Central memory CD8-positive, alpha-beta T cell (primary cell): ENCODE results near the gene ATF6.

Experiments used
- ATAC-seq: fragments of 150-1000 bp; cut with Tn5 transposase; replicated peaks from 2 replicates; pipeline ENCODE4 v1.10.0; 2022; ENCODE audit warnings: mild to moderate bottlenecking, moderate FRiP score, moderate number of reproducible peaks; ENCODE audit not compliant: poor library complexity, severe bottlenecking; ENCODE audit errors: extremely low read depth
- DNase-seq, 2 donors: peaks; one replicate each; pipeline ENCODE4 v3.0.0; 2021; ENCODE audit warnings: low spot score in 2 of 2
- H3K27ac Mint-ChIP-seq: one replicate; pipeline ENCODE4 v1.8.0; 2022; ENCODE audit warnings: low read depth, mild to moderate bottlenecking, moderate library complexity, mixed read lengths
- H3K27me3 Mint-ChIP-seq: one replicate; pipeline ENCODE4 v1.8.0; 2022; ENCODE audit warnings: mixed read lengths
- H3K36me3 Mint-ChIP-seq: one replicate; pipeline ENCODE4 v1.8.0; 2022; ENCODE audit warnings: mild to moderate bottlenecking, moderate library complexity, mixed read lengths; ENCODE audit not compliant: insufficient read depth
- H3K4me1 Mint-ChIP-seq: one replicate; pipeline ENCODE4 v1.8.0; 2022; ENCODE audit warnings: mixed read lengths
- H3K4me3 Mint-ChIP-seq: one replicate; pipeline ENCODE4 v1.8.0; 2022; ENCODE audit warnings: mild to moderate bottlenecking, moderate library complexity, mixed read lengths
- H3K9me3 Mint-ChIP-seq: one replicate; pipeline ENCODE4 v1.8.0; 2022; ENCODE audit warnings: mixed read lengths

The ATF6 gene

DNA sequence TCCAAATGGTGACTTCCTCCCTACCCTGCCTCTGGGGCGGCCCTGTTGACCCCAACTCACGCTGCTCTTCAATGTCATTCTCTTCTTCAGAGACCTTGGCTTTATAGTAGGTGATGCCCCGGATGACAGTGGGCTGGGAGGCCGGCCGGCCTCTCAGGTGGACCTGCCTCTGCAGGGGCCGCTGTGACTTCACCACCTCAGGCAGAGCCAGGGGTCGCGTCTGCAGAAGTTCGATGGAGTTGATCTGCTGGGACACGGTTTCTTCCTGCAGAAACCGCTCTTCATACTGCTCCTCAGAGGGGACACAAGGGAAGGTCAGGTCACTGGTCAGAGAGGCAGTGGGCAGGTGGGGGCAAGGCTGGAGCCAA, 233.9 kb downstream of the ATF6 start:
- Mint-ChIP-seq H3K27ac (no peak overlapping the region), H3K4me1 (no peaks in the 10 kb centered on the region), H3K27me3 (peaks cover 20% of the 10 kb centered on the region), H3K4me3 (no peak overlapping the region), H3K36me3 (peaks cover under 1% of the 10 kb centered on the region), H3K9me3 (no peaks in the 10 kb centered on the region)
- DNase-seq (no peak), ATAC-seq (no peak)

DNA sequence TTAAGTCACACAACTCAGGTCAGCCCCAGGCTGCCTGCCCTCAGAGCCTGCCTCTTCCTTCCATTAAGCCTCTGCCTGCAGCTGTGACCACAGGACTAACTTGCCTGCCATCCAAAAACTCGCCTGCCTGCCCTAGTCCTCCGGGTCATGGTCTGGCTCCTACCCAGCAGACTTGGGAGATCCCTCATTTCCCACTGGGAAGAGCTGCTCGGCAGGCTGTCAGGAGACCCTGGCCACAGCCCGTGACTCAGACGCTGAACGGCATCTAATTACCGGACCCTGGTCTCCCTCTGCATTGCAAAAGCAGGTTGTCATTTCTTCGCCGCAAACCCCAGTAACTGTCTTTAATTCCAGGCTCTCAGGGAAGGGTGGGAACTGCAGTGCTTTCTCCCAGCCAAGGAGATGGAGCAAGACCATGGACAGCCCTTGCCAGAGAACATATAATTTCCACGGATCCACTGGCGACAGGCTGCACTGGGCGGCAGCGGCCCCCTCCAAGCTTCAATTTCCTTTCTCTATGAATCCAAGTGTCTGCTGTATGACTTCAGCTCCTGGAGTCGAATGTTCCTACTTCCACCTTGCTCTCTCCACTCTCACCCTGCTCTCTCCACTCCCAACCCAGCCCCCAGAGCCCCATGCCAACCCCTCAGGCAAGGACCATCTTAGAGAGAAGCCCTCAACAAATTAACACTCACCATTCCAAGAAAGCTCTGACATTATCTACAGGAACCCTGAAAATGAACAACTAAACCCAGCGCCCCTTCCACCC, 237.1 kb downstream of the ATF6 start:
- DNase-seq (no peak), ATAC-seq (no peak)
- H3K4me3 Mint-ChIP-seq: no peak overlapping the region

DNA sequence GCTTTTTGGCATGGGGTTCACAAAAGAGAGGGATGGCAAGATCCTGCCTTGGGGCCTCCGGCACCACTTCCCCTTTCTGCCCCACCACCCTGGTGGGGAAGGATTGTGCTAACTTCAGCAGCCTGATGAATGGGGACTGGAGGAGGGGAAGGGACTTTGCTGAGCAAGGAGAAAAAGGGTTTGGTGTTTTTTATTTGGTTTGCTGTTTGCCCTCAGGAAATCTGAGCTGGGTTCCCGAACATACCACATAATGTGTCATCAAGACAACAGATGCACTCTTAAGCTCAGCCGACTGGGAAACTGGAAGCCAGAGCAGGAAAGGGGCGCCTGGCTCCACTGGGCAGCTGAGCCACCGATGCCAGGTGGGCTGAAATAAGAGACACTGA, 237.7 kb downstream of the ATF6 start:
- Mint-ChIP-seq H3K27ac (no peak overlapping the region), H3K4me1 (no peaks in the 10 kb centered on the region), H3K9me3 (no peaks in the 10 kb centered on the region), H3K27me3 (peaks cover 45% of the 10 kb centered on the region), H3K36me3 (peaks cover 2% of the 10 kb centered on the region), H3K4me3 (no peak overlapping the region)
- DNase-seq: no peak
- ATAC-seq: no peak

More for the DNA sequence above, 237.1 kb downstream of the ATF6 start:
- Mint-ChIP-seq H3K9me3 (no peaks in the 10 kb centered on the region), H3K27me3 (peaks cover 41% of the 10 kb centered on the region), H3K4me1 (no peaks in the 10 kb centered on the region), H3K36me3 (peaks cover 2% of the 10 kb centered on the region), H3K27ac (no peak overlapping the region)

DNA sequence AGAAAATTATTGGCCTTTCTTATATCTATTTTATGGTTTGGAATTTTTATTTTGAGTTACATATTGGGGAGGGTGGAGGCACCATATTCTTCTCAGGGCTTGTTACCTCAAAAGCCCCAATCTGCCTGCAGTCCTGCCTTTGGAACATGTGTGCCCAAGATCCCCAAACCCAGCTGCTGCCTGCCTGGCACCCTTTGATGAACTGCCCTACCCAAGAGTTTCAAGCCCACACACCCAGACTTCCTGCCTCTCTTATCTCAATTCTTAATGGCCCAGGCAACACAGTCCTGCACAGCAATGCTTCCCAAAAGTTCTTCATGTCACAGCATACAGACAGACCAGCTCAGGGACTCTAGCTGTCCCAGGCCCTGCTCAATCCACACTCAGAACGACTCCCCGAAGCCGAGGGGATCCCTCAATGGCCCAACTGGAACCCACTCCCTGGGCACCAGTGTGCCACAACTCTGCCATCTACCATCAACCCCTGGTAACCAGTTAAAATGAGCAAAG, 238.4 kb downstream of the ATF6 start:
- H3K9me3 Mint-ChIP-seq: no peaks in the 10 kb centered on the region
- no peak for ATAC-seq
- H3K27ac Mint-ChIP-seq: no peak overlapping the region

DNA sequence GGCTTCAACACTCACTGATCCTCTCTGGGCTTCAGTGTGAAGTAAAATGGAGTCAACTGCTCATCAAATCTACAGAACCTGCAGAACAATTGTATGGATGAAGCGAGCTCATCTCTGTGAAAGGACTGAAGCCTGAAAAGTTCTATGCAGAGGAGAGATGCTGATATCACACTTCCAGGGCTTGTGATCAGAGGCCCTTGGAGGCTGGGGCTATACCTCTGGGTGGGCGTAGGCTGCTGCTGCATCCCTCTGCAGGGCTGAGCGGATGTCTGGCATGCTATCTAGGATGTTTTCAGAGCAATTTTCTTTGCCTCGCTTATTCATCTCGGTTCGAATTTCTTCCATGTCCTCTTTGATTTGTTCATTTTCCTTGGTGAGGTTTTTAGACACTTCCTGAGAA, 240.0 kb downstream of the ATF6 start:
- Mint-ChIP-seq H3K4me1 (no peaks in the 10 kb centered on the region), H3K27me3 (peaks cover 61% of the 10 kb centered on the region), H3K4me3 (no peak overlapping the region), H3K36me3 (peaks cover 2% of the 10 kb centered on the region), H3K27ac (no peak overlapping the region), H3K9me3 (no peaks in the 10 kb centered on the region)
- DNase-seq (no peak), ATAC-seq (no peak)

More for the DNA sequence above, 238.4 kb downstream of the ATF6 start:
- Mint-ChIP-seq H3K4me1 (no peaks in the 10 kb centered on the region), H3K36me3 (peaks cover 2% of the 10 kb centered on the region), H3K4me3 (no peak overlapping the region), H3K27me3 (peaks cover 50% of the 10 kb centered on the region)
- DNase-seq: no peak

DNA sequence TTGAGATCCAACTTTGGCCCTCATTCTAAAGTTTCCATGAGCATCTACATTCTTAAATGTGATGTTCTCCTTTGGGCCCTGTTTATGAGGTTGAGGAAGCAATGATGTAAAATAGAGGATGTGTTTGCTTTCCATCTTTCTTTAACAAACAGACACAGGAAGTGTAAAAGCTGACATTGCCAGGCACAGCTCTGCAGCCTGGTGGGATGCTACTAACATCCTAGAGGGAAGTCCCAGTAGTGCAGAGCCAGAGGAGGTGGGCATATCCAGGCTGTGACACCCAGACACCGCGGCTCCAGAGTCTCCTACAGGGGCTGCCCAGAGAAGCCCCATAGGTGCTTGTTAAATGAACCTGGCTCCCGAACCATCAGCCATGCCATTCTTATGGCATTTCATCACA, 241.3 kb downstream of the ATF6 start:
- H3K27ac Mint-ChIP-seq: no peak overlapping the region
- no peak for DNase-seq
- peaks cover 2% of the 10 kb centered on the region for H3K36me3 Mint-ChIP-seq
- no peak for ATAC-seq
- H3K4me3 Mint-ChIP-seq: no peak overlapping the region
- no peaks in the 10 kb centered on the region for H3K9me3 Mint-ChIP-seq
- no peaks in the 10 kb centered on the region for H3K4me1 Mint-ChIP-seq
- H3K27me3 Mint-ChIP-seq: peaks cover 63% of the 10 kb centered on the region

DNA sequence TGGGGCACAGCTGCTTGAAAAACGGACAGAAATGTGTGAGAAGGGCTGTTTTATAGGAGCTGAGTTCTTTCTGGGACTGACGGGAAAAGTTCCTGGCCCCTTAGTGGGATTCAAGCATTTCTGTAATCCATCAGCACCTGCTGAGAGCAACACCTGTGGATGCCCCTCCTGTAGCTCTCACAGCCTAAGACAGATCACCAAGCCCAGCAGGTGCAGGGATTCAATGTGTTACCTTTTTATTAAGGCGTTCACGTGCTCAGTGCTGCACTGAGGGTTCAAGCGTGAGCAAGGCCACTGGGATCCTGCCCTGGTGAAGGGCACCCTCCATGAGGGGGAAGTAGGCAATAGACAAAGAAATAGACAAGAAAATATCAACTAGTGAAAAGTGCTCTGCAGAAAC, 242.7 kb downstream of the ATF6 start:
- no peak overlapping the region for H3K4me3 Mint-ChIP-seq

DNA sequence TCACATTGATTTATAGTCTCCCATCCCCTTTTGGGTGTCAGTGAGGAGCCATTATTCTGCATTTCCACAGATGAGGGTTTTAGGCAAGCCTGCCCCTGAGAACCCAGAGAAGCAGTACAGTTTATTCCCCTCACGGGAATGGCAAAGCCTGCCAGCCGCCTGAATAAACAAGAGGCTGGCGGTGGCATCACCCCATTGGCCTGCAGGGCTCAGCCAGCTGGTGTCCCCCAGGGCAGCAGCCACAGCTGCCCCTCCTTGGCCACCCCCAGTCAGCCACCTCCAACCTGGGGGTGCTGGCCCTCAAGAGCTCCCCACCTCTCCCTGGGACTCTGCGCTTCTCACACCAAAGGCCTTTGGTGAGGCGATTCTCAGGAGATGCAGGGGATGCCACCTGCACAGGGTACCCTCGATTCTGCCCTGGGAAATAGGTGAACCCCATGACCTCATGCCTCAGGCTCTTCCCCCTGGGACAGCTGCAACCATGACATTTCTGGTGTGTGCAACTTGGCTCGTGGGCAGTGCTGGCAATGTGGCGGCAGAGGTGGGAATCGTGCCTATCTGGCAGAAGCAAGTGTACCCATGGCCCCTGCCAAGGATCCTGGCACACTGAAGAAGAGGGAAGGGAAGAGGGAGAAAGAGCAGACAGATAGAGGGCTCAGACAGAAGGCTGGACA, 243.5 kb downstream of the ATF6 start:
- no peaks in the 10 kb centered on the region for H3K4me1 Mint-ChIP-seq
- H3K27me3 Mint-ChIP-seq: peaks cover 47% of the 10 kb centered on the region
- no peaks in the 10 kb centered on the region for H3K9me3 Mint-ChIP-seq
- no peak for DNase-seq
- H3K4me3 Mint-ChIP-seq: no peak overlapping the region
- H3K27ac Mint-ChIP-seq: no peak overlapping the region
- ATAC-seq: no peak
- peaks cover 2% of the 10 kb centered on the region for H3K36me3 Mint-ChIP-seq

More for the DNA sequence above, 242.7 kb downstream of the ATF6 start:
- H3K27me3 Mint-ChIP-seq: peaks cover 55% of the 10 kb centered on the region
- H3K9me3 Mint-ChIP-seq: no peaks in the 10 kb centered on the region
- DNase-seq: no peak
- H3K36me3 Mint-ChIP-seq: peaks cover 2% of the 10 kb centered on the region
- H3K27ac Mint-ChIP-seq: no peak overlapping the region
- no peak for ATAC-seq
- H3K4me1 Mint-ChIP-seq: no peaks in the 10 kb centered on the region

DNA sequence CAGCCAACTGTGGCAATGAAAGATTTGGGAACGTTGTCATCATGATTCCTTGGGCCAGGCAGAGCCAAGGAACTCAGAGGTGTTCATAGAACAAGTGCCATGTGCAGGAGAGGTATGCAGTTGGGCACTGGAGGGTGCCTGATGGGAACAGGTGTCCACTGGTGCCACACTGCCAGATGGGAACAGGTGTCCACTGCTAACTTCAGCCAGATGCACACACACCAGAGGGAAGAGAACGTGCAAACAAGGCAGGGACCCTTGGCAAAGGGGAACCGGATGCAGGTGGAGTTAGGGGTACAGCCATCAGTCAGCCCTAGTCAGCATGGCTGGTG, 244.0 kb downstream of the ATF6 start:
- DNase-seq: no peak
- Mint-ChIP-seq H3K27me3 (peaks cover 42% of the 10 kb centered on the region), H3K4me3 (no peak overlapping the region), H3K4me1 (no peaks in the 10 kb centered on the region), H3K36me3 (no peaks in the 10 kb centered on the region), H3K27ac (no peak overlapping the region), H3K9me3 (no peaks in the 10 kb centered on the region)
- no peak for ATAC-seq

DNA sequence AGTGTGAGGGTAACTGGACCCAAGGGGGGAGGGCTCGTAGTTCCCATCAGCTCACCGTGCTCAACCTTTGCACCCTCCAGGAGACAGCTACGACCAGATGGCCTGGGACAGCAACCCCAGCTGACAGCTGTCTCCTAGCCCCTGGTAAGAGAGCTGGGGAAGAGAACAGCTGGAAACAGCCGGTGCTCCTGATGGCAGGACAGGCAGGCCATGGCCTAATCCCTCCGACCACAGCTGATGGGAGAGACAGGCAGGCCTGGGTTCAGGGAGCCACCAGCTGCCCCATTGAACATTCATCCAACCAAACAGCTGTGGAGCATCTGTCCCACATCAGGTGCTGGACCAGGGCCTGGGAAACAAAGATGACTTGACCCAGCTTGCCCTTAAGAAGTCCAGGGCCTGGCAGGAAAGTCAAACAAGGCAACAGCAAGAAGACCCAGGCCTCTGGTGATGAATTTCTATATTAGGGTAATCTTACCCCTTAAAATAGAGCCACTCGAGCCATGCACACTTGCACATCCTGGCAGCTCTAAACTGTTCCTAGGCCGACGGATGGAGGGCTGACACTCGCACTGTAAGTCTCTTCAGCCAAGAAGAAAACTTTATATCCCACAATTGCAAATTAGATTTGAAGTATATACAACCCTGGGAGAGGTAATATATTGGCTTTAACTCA, 245.4 kb downstream of the ATF6 start:
- no peak for ATAC-seq
- H3K9me3 Mint-ChIP-seq: no peaks in the 10 kb centered on the region
- no peaks in the 10 kb centered on the region for H3K4me1 Mint-ChIP-seq
- H3K27ac Mint-ChIP-seq: no peak overlapping the region
- peaks cover 48% of the 10 kb centered on the region for H3K27me3 Mint-ChIP-seq
- H3K4me3 Mint-ChIP-seq: no peak overlapping the region
- DNase-seq: no peak
- no peaks in the 10 kb centered on the region for H3K36me3 Mint-ChIP-seq

DNA sequence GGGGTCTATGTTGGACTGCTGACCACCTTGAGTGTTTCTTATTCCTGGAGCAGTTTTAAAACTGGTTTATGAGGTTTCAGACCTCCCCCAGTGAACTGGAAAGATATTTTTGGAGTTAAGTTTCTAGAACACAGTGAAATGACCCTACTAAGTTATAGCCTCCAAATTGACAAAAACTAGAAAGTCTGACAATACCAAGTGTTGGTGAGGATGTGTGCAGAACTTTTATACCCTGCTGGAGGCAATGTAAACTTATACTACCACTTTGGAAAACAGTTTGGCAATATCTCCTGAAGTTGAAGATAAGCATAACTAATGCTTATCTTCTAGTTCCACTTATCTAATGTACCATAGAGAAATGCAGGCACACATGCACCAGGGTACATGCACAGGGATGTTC, 247.2 kb downstream of the ATF6 start:
- Mint-ChIP-seq H3K27me3 (peaks cover 51% of the 10 kb centered on the region), H3K27ac (no peak overlapping the region), H3K4me1 (no peaks in the 10 kb centered on the region), H3K36me3 (no peaks in the 10 kb centered on the region), H3K4me3 (no peak overlapping the region), H3K9me3 (no peaks in the 10 kb centered on the region)
- no peak for ATAC-seq
- DNase-seq: no peak
